ENCODE results near the gene ZNF581. TPM values are rescaled to one million over a fixed set of nuclear protein-coding genes. Genes with fewer than 3 reads are reported as not detected.
A peak's percentile ranks its signal among the peaks of the same experiment; 100 is the strongest.

Gene ZNF581
- total RNA-seq, 1 experiment from 2014 or later, result 39.0 TPM

DNA sequence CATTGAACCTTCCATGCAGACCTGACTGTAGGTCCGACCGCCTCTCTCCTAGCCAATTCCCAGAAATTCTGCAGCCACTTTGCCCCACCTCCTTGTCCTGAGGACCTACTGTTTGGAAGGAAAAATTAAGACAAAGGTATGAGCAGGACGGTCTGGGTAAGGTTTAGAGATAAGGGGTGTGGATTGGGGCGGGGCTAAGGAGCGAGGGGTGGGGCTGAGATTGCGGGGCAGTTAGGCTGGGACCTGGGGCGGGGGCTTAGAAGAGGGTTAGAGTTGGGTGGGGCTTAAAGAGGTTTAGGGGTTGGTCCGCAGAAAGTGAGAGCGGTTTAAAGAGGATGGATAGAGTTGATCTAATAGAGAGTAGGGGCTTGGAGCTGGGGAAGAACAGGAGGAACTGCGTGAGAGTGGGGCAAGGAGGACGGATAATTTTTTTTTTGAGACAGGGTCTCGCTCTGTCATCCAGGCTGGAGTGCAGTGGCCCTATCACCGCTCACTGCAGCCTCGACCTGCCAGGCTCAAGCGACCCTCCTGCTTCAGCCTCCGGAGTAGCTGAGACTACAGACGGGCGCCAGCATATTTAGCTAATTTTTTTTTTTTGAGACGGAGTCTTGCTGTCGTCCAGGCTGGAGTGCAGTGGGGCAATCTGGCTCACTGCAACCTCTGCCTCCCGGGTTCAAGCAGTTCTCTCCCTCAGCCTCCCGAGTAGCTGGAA is 39.7 kb upstream of the ZNF581 start:
- intact Hi-C loops (cut with micrococcal nuclease; ENCODE audit: unreplicated experiment), result no loop called here
- in situ Hi-C loops (cut with HindIII; ENCODE audit: low pct_unique_long_range_greater_than_20kb, low sequenced_read_pairs), result no loop called here
- TF ChIP-seq, protein P1, sequence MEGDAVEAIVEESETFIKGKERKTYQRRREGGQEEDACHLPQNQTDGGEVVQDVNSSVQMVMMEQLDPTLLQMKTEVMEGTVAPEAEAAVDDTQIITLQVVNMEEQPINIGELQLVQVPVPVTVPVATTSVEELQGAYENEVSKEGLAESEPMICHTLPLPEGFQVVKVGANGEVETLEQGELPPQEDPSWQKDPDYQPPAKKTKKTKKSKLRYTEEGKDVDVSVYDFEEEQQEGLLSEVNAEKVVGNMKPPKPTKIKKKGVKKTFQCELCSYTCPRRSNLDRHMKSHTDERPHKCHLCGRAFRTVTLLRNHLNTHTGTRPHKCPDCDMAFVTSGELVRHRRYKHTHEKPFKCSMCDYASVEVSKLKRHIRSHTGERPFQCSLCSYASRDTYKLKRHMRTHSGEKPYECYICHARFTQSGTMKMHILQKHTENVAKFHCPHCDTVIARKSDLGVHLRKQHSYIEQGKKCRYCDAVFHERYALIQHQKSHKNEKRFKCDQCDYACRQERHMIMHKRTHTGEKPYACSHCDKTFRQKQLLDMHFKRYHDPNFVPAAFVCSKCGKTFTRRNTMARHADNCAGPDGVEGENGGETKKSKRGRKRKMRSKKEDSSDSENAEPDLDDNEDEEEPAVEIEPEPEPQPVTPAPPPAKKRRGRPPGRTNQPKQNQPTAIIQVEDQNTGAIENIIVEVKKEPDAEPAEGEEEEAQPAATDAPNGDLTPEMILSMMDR (IDR thresholded peaks at IDR 0.05), result no peak
- no peak for TF ChIP-seq TCF7L2 (IDR thresholded peaks at IDR 0.05; ENCODE audit: low read depth, low read length)
- no peak for TF ChIP-seq POLR2AphosphoS5 (IDR thresholded peaks at IDR 0.05; ENCODE audit: low read depth, low read length)
- TF ChIP-seq SIN3A (IDR thresholded peaks at IDR 0.05; ENCODE audit: borderline replicate concordance, insufficient read depth, low read depth, low read length), result no peak
- TF ChIP-seq, protein P2, sequence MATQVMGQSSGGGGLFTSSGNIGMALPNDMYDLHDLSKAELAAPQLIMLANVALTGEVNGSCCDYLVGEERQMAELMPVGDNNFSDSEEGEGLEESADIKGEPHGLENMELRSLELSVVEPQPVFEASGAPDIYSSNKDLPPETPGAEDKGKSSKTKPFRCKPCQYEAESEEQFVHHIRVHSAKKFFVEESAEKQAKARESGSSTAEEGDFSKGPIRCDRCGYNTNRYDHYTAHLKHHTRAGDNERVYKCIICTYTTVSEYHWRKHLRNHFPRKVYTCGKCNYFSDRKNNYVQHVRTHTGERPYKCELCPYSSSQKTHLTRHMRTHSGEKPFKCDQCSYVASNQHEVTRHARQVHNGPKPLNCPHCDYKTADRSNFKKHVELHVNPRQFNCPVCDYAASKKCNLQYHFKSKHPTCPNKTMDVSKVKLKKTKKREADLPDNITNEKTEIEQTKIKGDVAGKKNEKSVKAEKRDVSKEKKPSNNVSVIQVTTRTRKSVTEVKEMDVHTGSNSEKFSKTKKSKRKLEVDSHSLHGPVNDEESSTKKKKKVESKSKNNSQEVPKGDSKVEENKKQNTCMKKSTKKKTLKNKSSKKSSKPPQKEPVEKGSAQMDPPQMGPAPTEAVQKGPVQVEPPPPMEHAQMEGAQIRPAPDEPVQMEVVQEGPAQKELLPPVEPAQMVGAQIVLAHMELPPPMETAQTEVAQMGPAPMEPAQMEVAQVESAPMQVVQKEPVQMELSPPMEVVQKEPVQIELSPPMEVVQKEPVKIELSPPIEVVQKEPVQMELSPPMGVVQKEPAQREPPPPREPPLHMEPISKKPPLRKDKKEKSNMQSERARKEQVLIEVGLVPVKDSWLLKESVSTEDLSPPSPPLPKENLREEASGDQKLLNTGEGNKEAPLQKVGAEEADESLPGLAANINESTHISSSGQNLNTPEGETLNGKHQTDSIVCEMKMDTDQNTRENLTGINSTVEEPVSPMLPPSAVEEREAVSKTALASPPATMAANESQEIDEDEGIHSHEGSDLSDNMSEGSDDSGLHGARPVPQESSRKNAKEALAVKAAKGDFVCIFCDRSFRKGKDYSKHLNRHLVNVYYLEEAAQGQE (IDR thresholded peaks at IDR 0.05; ENCODE audit: insufficient read depth in 1 of 2, low read depth in 2 of 2, low read length in 1 of 2), result no peak
- Histone ChIP-seq H3K9me3 (ENCODE audit: control insufficient read depth, insufficient read depth, low read depth, low read length) (no peaks in the 10 kb centered on the region), H3K36me3 (ENCODE audit: control insufficient read depth, insufficient read depth, low read length) (no peaks in the 10 kb centered on the region), H3K4me1 (ENCODE audit: control insufficient read depth, insufficient read depth, low read length) (peaks cover 21% of the 10 kb centered on the region), H3K27ac (ENCODE audit: low read length) (peak overlapping the region; percentile 51), H3K4me3 (ENCODE audit: low read depth in 2 of 2, low read length in 2 of 2) (no peak overlapping the region), H3K27me3 (ENCODE audit: control insufficient read depth, insufficient read depth, low read length) (no peaks in the 10 kb centered on the region)
- BruUV-seq (replicated peaks), result no TSS peak
- POLR2A ChIA-PET, result interaction anchor here (0.5 to 1.0 kb wide), 4 partner anchors 20 to 464 kb away, joined by 3 to 9 read pairs (median 5); partner anchors contain the start of gene ZNF784
- CTCF ChIA-PET, result interaction anchor here (1.2 kb wide), 1 partner anchor 136 kb away, joined by 3 read pairs; no protein-coding TSS in a partner anchor
- ATAC-seq (no peak), DNase-seq (ENCODE audit: low read depth, low spot score) (no peak)

- intact Hi-C loops (cut with micrococcal nuclease; ENCODE audit: unreplicated experiment), result no loop called here
- peak overlapping the region; percentile 62 to 74 for H3K4me3 ChIP-seq (ENCODE audit: low read depth in 2 of 2, low read length in 2 of 2)
- peak; percentile 97 for DNase-seq (ENCODE audit: low read depth, low spot score)
Observed at GRCh38 chr19:55605207-55605636, 38.2 kb upstream of the ZNF581 start.

More at GRCh38 chr19:55605207-55605636, 38.2 kb upstream of the ZNF581 start:
- peak; percentile 88 for ATAC-seq
- H3K4me1 ChIP-seq (ENCODE audit: control insufficient read depth, insufficient read depth, low read length), result peaks cover 21% of the 10 kb centered on the region
- H3K27ac ChIP-seq (ENCODE audit: low read length), result peak overlapping the region; percentile 97
- ChIA-PET CTCF (interaction anchor here (0.6 to 1.6 kb wide), 4 partner anchors 12 to 138 kb away, joined by 3 to 10 read pairs (median 4); no protein-coding TSS in a partner anchor), POLR2A (no interaction called here)
- no peaks in the 10 kb centered on the region for H3K36me3 ChIP-seq (ENCODE audit: control insufficient read depth, insufficient read depth, low read length)
- H3K27me3 ChIP-seq (ENCODE audit: control insufficient read depth, insufficient read depth, low read length), result no peaks in the 10 kb centered on the region
- in situ Hi-C loops (cut with HindIII; ENCODE audit: low pct_unique_long_range_greater_than_20kb, low sequenced_read_pairs), result no loop called here
- BruUV-seq (replicated peaks), result no TSS peak
- no peaks in the 10 kb centered on the region for H3K9me3 ChIP-seq (ENCODE audit: control insufficient read depth, insufficient read depth, low read depth, low read length)
- TF ChIP-seq POLR2AphosphoS5 (IDR thresholded peaks at IDR 0.05; ENCODE audit: low read depth, low read length), result peak; percentile 86
- TF ChIP-seq TCF7L2 (IDR thresholded peaks at IDR 0.05; ENCODE audit: low read depth, low read length), result peak; percentile 25; the same call in 1 of the 2 replicates
- no peak for TF ChIP-seq SIN3A (IDR thresholded peaks at IDR 0.05; ENCODE audit: borderline replicate concordance, insufficient read depth, low read depth, low read length)
- TF ChIP-seq, protein P2 (IDR thresholded peaks at IDR 0.05; ENCODE audit: insufficient read depth in 1 of 2, low read depth in 2 of 2, low read length in 1 of 2), result 0 out of 4 replicates have a peak, but pooled peaks of 1 of the 2 experiments have one; percentile 32
- TF ChIP-seq, protein P1 (IDR thresholded peaks at IDR 0.05), result no peak
